Osteoblast (primary cell): ENCODE measurements around the gene BSG. TPM values are rescaled to one million over a fixed set of nuclear protein-coding genes. Genes with fewer than 3 reads are reported as not detected.
"Not testable (repeated sequence)": the region's sequence is repeated elsewhere in the genome, so short reads cannot be mapped to it uniquely, and the experiment has no call there.

Source experiments
- DNase-seq: peaks from one replicate; pipeline ENCODE4 v3.0.0; 2011; ENCODE audit warnings: low spot score, mixed read lengths; ENCODE audit not compliant: insufficient read length; ENCODE audit errors: missing footprints
- H2AFZ ChIP-seq: 2 replicates; pipeline ENCODE4 v1.6.0; 2011; ENCODE audit warnings: mild to moderate bottlenecking, low read length
- H3K27ac ChIP-seq: 2 replicates; pipeline ENCODE4 v1.5.1; 2011; ENCODE audit warnings: mild to moderate bottlenecking, low read depth, low read length, moderate library complexity
- H3K27me3 ChIP-seq: 2 replicates; pipeline ENCODE4 v1.6.0; 2012; ENCODE audit warnings: mild to moderate bottlenecking, control low read depth, inconsistent platforms, low read length, moderate library complexity; ENCODE audit not compliant: insufficient read depth
- H3K36me3 ChIP-seq: 2 replicates; pipeline ENCODE4 v1.5.1; 2011; ENCODE audit warnings: mild to moderate bottlenecking, low read length, control low read depth, moderate library complexity; ENCODE audit not compliant: insufficient read depth
- H3K4me1 ChIP-seq: 2 replicates; pipeline ENCODE4 v1.5.1; 2011; ENCODE audit warnings: mild to moderate bottlenecking, low read length, control low read depth, moderate library complexity; ENCODE audit not compliant: insufficient read depth
- H3K4me2 ChIP-seq: 2 replicates; pipeline ENCODE4 v1.6.0; 2011; ENCODE audit warnings: mild to moderate bottlenecking, low read length; ENCODE audit not compliant: insufficient read depth
- H3K4me3 ChIP-seq: fragments of 200-600 bp; sonication (generic); 3 replicates; pipeline ENCODE4 v1.5.1; 2012; ENCODE audit warnings: mild to moderate bottlenecking, low read length, inconsistent platforms; ENCODE audit not compliant: insufficient read depth
- H3K79me2 ChIP-seq: 2 replicates; pipeline ENCODE4 v1.6.0; 2012; ENCODE audit warnings: mild to moderate bottlenecking, low read length, control low read depth, inconsistent platforms; ENCODE audit not compliant: insufficient read depth
- H3K9me3 ChIP-seq: 2 replicates; pipeline ENCODE4 v1.5.1; 2011; ENCODE audit warnings: low read depth, low read length, control low read depth
- H4K20me1 ChIP-seq: 2 replicates; pipeline ENCODE4 v1.6.0; 2012; ENCODE audit warnings: mild to moderate bottlenecking, low read length, control low read depth; ENCODE audit not compliant: insufficient read depth
- total RNA-seq: library from RNA; depleted of rRNA; stranded (reverse); fragments of >200 nt; gene quantifications from 2 replicates; pipeline ENCODE4 v1.2.3, GENCODE V29; 2012
- TF ChIP-seq, protein P1 (sequence below): IDR thresholded peaks from 2 replicates; pipeline ENCODE4 v1.5.1; 2011; ENCODE audit warnings: mild to moderate bottlenecking, low read depth, low read length, moderate library complexity; ENCODE audit errors: extremely low read depth

Gene BSG
- total RNA-seq, 1 donor = 273 TPM

DNA sequence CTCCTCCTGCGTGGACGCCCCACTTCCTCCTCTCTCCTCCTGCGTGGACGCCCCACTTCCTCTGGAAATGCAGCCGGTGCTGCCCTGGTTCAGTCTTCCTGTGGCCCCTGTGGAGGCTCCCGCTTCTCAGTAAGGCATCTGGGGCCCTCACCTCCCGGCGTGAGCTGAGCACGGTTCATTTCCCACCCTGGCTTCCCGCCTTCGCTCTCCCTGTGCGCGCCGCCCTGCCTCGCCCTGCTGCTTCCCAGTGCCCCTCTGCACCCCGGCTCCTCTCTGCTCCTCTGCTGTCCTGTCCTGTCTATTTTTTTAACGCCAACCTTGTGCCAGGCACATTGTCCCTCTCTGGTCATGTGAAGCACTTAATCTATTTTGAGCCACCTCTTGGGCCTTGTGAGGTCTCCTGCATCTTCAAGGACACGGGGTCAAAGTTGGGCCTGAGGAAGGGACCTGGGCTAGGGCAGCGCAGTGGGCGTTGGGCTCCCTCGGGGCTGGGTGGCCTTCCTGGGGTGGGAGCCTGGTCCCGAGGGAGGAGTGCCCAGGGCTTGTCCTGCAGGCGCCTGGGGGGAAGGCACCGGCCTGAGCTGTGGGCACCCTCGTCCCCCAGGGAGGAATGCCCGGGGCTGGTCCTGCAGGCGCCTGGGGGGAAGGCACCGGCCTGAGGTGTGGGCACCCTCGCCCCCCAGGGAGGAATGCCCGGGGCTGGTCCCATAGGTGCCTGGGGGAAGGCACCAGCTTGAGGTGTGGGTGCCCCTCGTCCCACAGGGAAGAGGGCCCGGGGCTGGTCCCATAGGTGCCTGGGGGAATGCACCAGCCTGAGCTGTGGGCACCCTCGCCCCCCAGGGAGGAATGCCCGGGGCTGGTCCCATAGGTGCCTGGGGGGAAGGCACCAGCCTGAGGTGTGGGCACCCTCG is 30.2 kb downstream of the BSG start:
- Histone ChIP-seq H3K4me1 (no peaks in the 10 kb centered on the region), H3K36me3 (no peaks in the 10 kb centered on the region), H4K20me1 (no peaks in the 10 kb centered on the region), H3K79me2 (no peaks in the 10 kb centered on the region), H3K27ac (no peak overlapping the region), H3K9me3 (no peaks in the 10 kb centered on the region), H3K27me3 (no peaks in the 10 kb centered on the region), H3K4me2 (no peak overlapping the region), H3K4me3 (no peak overlapping the region), H2AFZ (no peak overlapping the region)
- DNase-seq = no peak
- TF ChIP-seq, protein P1, sequence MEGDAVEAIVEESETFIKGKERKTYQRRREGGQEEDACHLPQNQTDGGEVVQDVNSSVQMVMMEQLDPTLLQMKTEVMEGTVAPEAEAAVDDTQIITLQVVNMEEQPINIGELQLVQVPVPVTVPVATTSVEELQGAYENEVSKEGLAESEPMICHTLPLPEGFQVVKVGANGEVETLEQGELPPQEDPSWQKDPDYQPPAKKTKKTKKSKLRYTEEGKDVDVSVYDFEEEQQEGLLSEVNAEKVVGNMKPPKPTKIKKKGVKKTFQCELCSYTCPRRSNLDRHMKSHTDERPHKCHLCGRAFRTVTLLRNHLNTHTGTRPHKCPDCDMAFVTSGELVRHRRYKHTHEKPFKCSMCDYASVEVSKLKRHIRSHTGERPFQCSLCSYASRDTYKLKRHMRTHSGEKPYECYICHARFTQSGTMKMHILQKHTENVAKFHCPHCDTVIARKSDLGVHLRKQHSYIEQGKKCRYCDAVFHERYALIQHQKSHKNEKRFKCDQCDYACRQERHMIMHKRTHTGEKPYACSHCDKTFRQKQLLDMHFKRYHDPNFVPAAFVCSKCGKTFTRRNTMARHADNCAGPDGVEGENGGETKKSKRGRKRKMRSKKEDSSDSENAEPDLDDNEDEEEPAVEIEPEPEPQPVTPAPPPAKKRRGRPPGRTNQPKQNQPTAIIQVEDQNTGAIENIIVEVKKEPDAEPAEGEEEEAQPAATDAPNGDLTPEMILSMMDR = no peak

DNA sequence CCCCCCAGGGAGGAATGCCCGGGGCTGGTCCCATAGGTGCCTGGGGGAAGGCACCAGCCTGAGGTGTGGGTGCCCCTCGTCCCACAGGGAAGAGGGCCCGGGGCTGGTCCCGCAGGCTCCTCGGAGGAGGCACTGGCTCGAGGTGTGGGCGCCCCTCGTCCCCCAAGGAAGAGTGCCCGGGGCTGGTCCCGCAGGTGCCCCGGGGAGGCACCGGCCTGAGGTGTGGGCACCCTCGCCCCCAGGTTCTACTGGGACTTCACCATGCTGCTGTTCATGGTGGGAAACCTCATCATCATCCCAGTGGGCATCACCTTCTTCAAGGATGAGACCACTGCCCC is 30.9 kb downstream of the BSG start:
- not testable (repeated sequence) for DNase-seq, H3K27ac ChIP-seq, H3K4me1 ChIP-seq

DNA sequence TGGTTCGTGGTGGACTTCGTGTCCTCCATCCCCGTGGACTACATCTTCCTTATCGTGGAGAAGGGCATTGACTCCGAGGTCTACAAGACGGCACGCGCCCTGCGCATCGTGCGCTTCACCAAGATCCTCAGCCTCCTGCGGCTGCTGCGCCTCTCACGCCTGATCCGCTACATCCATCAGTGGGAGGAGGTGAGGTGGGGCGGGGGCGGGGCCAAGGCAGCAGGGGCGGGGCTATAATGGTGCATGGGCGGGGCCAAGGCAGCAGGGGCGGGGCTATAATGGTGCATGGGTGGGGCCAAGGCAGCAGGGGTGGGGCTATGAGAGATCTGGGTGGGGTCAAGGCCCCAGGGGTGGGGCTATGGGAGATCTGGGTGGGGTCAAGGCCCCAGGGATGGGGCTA is 31.4 kb downstream of the BSG start:
- not testable (repeated sequence) for H3K9me3 ChIP-seq, H2AFZ ChIP-seq, H3K4me2 ChIP-seq, H3K27ac ChIP-seq, H3K36me3 ChIP-seq, H3K79me2 ChIP-seq, H3K4me1 ChIP-seq, H4K20me1 ChIP-seq, H3K4me3 ChIP-seq, DNase-seq, H3K27me3 ChIP-seq

More for the DNA sequence above, 30.9 kb downstream of the BSG start:
- H3K4me3 ChIP-seq, H2AFZ ChIP-seq, H3K27me3 ChIP-seq, H4K20me1 ChIP-seq, H3K79me2 ChIP-seq, H3K9me3 ChIP-seq, H3K36me3 ChIP-seq, H3K4me2 ChIP-seq: not testable (repeated sequence)

DNA sequence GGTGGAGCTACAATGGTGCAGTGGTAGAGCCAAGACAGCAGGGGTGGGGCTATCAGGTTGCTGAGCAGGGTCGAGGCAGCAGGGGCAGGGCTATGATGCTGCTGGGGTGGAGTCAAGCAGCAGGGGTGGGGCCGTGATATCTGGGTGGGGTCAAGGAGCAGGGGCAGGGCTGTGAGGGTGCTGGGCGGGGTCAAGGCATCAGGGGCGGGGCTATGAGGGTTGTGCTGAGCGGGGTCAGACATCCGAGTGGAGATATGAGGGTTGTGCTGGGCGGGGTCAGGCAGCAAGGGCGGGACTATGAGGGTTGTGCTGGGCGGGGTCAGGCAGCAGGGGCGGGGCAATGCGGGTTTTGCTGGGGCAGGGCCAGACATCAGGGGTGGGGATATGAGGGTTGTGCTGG is 32.0 kb downstream of the BSG start:
- Histone ChIP-seq H2AFZ (no peak overlapping the region), H3K36me3 (no peaks in the 10 kb centered on the region), H3K27ac (no peak overlapping the region), H4K20me1 (no peaks in the 10 kb centered on the region), H3K9me3 (no peaks in the 10 kb centered on the region), H3K27me3 (no peaks in the 10 kb centered on the region), H3K79me2 (no peaks in the 10 kb centered on the region), H3K4me1 (no peaks in the 10 kb centered on the region), H3K4me2 (no peak overlapping the region), H3K4me3 (no peak overlapping the region)
- TF ChIP-seq, protein P1 = no peak
- no peak for DNase-seq

DNA sequence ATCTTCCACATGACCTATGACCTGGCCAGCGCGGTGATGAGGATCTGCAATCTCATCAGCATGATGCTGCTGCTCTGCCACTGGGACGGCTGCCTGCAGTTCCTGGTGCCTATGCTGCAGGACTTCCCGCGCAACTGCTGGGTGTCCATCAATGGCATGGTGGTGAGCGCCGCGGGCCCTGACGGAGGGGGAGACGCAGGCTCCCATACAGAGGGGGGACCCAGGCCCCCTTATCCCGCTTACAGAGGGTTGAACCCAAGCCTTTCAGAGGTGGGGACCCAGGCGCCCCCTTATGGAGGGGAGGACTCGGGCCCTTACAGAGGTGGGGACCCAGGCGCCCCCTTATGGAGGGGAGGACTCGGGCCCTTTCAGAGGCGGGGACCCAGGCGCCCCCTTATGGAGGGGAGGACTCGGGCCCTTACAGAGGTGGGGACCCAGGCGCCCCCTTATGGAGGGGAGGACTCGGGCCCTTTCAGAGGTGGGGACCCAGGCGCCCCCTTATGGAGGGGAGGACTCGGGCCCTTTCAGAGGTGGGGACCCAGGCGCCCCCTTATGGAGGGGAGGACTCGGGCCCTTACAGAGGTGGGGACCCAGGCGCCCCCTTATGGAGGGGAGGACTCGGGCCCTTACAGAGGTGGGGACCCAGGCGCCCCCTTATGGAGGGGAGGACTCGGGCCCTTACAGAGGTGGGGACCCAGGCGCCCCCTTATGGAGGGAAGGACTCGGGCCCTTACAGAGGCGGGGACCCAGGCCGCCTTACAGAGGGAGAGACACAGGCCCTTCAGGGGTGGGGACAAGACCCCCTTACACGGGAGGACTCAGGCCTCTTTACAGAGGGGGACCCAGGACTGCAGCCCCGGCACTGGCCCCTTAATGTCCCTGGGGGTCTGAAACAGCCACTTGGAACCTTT is 32.9 kb downstream of the BSG start:
- not testable (repeated sequence) for H3K9me3 ChIP-seq, H4K20me1 ChIP-seq, H3K4me1 ChIP-seq, H3K79me2 ChIP-seq, H3K4me2 ChIP-seq, H3K36me3 ChIP-seq, H3K27me3 ChIP-seq, DNase-seq, H2AFZ ChIP-seq, H3K27ac ChIP-seq, H3K4me3 ChIP-seq
